NCI-H2227 (cell line): ENCODE results near the gene PIP5K1B.
"Not testable (repeated sequence)": the region's sequence is repeated elsewhere in the genome, so short reads cannot be mapped to it uniquely, and the experiment has no call there.

Experiments
- DNase-seq: peaks from one replicate; lab custom pipeline; 2025; ENCODE audit not compliant: unreplicated experiment; lab: John Stamatoyannopoulos, UW

Gene PIP5K1B, protein sequence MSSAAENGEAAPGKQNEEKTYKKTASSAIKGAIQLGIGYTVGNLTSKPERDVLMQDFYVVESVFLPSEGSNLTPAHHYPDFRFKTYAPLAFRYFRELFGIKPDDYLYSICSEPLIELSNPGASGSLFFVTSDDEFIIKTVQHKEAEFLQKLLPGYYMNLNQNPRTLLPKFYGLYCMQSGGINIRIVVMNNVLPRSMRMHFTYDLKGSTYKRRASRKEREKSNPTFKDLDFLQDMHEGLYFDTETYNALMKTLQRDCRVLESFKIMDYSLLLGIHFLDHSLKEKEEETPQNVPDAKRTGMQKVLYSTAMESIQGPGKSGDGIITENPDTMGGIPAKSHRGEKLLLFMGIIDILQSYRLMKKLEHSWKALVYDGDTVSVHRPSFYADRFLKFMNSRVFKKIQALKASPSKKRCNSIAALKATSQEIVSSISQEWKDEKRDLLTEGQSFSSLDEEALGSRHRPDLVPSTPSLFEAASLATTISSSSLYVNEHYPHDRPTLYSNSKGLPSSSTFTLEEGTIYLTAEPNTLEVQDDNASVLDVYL

GRCh38 chr9:68704814-68705530 is at the start of gene PIP5K1B:
Gene PIP5K1B, plus strand, starts transcription at chr9:68705240. Its CDS starts 117,375 bp downstream, at chr9:68822615.
- peak; percentile 78 for DNase-seq

GRCh38 chr9:68664036-68664435 is 41.0 kb upstream of the PIP5K1B start:
- DNase-seq: no peak

- DNase-seq: no peak
Measured at GRCh38 chr9:68668127-68668526, 36.9 kb upstream of the PIP5K1B start.

DNA sequence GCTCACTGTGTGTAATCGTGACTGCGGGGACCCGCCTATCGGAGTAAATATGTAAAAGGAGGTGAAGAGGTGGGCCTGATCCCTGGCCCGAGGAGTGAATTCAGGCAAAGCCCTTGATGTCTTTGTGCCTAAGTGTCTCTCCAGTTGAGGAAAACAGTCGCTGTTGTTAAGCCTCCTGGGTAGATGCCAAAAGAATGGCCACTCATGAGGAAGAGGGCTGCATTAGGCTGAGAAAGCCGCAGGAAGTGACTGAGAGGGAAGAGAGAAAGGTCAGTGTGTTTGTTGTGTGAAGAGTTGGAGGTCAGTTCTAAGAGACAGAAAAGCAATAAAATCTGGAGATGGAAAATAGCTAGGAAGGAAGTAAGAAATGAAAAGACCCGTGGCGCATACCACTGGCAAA is 35.8 kb upstream of the PIP5K1B start:
- peak; percentile 34 for DNase-seq

GRCh38 chr9:68672215-68672614 is 32.8 kb upstream of the PIP5K1B start:
- DNase-seq: no peak

- no peak for DNase-seq
Measured at GRCh38 chr9:68672625-68673024, 32.4 kb upstream of the PIP5K1B start.

DNA sequence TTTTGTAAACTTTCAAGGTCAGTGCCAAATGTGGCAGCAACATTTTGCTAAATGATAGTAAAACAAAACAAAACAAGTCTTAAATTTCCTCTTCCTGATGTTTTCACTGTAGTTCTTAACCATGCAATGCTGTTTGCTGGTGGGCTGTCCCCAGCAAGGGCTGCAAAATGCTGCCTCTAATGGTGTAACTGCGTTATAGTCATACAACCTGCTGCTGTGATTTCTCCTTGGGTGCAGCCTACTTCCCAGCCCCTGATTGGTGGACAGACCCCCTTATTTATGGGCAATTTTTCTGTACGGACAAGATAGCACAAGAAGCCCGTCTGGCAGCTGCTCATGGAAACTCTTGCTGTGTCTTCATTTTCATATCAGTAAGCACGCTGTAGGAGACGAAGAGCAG is 26.6 kb upstream of the PIP5K1B start:
- DNase-seq: peak; percentile 71

DNA sequence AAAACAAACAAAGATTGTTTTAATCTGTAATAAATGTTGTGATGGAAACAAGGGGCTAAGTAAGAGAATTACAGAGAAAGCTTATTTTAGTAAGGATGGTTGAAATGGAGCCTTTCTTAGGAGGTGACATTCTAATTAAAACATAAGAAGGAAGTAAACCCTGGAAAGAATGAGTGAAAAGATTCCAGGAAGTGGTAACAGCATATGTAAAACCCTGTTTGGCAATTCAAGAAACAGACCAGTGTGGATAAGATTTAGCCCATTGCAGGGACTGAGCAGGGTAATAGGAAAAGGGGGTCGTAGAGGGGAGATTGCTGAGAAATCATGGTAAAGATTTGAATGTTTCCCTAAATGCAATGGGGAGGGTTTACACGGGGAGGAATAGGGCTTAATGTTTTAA is 21.6 kb upstream of the PIP5K1B start:
- DNase-seq: no peak

- no peak for DNase-seq
Measured at GRCh38 chr9:68685213-68685612, 19.8 kb upstream of the PIP5K1B start.

DNA sequence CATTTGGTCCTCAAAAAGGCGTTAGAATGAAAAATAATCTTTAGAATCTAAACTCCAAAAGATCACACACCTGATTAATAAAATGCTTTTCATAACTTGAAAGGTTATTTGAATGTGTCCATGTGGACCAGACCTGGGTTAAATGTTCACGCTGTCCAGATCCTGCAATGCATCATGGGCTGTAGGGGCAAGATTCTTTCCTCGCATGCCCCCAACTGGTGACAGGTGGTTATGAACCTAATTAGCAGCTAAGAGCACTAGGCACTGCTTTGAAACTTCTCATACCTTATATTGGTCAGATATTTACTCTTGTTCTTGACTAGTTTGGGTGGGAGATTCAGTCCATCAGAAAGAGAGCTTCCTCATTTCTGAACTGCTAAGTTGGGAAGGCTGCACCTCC is 19.3 kb upstream of the PIP5K1B start:
- DNase-seq: no peak

DNA sequence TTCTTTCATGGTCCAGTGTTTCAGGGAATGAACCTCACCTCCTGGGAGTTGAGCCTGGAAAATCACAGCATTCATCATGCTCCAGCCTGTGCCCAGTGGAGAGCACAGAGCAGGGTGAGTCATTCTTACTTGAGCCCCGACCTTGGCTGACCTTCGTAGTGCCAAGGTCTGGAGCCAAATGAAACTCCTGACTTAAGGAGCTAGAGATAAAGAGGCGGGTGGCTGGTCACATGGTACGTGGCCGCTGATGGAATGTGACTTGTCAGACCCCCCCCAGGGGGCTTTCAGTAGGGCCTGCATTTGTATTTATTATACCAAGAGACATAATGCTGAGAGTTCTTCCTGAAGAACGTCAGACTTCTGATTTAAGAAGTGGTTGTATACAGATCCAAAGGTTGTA is 15.0 kb upstream of the PIP5K1B start:
- no peak for DNase-seq

- DNase-seq: no peak
Measured at GRCh38 chr9:68692519-68692918, 12.5 kb upstream of the PIP5K1B start.

- no peak for DNase-seq
Measured at GRCh38 chr9:68694125-68694524, 10.9 kb upstream of the PIP5K1B start.

- DNase-seq: no peak
Measured at GRCh38 chr9:68697851-68698250, 7.2 kb upstream of the PIP5K1B start.

GRCh38 chr9:68698943-68699509 is 6.0 kb upstream of the PIP5K1B start:
- DNase-seq: no peak

- DNase-seq: not testable (repeated sequence)
Measured at GRCh38 chr9:68699625-68700024, 5.4 kb upstream of the PIP5K1B start.

DNA sequence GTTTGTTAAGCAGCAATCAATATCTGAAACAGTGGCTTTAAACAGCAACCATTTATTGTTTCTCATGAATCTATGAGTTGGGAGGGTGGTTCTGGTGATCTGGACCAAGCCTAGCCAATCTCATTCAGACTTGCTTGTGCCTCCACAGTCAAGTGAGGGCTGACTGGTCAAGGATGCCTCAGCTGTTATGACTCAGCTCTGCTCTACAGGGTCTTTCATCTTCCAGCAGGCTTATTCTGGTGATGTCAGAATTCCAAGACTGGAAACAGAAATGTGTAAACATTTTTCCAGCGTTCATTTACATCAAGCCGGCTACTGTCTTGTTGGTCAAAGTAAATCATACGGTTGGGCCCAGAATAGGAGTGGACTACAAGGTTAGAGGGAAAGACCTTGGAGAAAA is 2.5 kb upstream of the PIP5K1B start:
- DNase-seq: no peak

- DNase-seq: no peak
Measured at GRCh38 chr9:68703672-68704071, 1.4 kb upstream of the PIP5K1B start.

DNA sequence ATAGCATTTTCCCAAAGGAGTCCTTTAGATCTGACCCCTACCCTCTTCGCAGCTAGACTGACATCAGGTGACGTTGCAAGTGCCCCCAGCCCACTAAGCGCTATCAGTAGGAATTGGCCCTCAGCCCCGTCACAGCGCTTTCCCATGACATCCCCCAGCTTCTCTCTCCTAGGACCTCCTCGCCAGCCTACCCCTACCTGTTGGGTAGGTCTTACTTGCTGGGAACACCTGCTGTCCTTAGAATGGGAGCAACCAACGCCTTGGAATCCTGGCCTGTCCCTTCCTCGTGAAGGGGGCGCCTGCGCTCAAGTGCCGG is 584 bp upstream of the PIP5K1B start:
- DNase-seq: no peak

- DNase-seq: no peak
Measured at GRCh38 chr9:68705531-68706362, 707 bp downstream of the PIP5K1B start.
